HG02938 (cell line): Measurements from ENCODE around the gene TMOD1.
"Not testable (repeated sequence)": the region's sequence is repeated elsewhere in the genome, so short reads cannot be mapped to it uniquely, and the experiment has no call there.

Experiments used
- ATAC-seq: cut with Tn5 transposase; IDR thresholded peaks from one replicate; pipeline ENCODE4 v1.9.1; 2021; ENCODE audit warnings: mild to moderate bottlenecking, moderate library complexity; ENCODE audit not compliant: unreplicated experiment

The TMOD1 gene

GRCh38 chr9:97497558-97498375 lies 3.7 kb upstream of the TMOD1 start:
- ATAC-seq, result not testable (repeated sequence)

DNA sequence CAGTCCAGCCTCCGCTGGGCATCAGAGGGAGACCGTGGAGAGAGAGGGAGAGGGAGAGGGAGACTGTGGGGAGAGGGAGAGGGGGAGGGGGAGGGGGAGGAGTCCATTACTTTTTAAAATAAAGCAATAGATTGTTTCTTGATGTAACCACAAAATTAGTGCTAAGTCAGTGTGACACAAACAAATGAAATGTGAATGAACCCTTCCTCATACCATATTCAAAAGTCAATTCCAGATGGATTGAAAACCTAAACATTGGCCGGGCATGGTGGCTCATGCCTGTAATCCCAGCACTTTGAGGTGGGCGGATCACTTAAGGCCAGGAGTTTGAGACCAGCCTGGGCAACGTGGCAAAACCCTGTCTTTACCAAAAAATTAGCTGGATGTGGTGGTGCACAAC lies 2.6 kb upstream of the TMOD1 start:
- not testable (repeated sequence) for ATAC-seq

DNA sequence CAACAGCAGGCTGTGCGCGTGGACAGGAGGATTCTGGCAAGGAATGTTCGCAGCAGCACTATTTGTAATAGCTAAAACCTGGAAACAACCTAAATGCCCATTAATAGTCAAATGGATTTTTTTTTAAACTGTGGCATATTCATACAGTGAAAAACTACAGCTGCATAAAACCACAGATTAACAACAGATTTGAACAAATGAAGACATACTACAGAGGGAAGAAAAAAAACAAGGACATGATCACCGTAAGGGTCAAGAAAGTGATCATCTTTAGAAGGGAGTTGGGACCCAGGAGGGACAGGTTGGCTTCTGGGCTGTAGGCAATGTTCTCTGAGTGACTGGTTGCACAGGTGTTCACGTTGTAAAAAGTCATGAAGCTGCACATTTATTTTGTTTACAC lies 1.2 kb upstream of the TMOD1 start:
- ATAC-seq, result no peak

- ATAC-seq, result no peak
Measured at GRCh38 chr9:97500765-97501176, 695 bp upstream of the TMOD1 start.

- peak; percentile 24 for ATAC-seq
Measured at GRCh38 chr9:97501972-97502221, 431 bp downstream of the TMOD1 start.

GRCh38 chr9:97502222-97502983 lies 937 bp downstream of the TMOD1 start:
- no peak for ATAC-seq

DNA sequence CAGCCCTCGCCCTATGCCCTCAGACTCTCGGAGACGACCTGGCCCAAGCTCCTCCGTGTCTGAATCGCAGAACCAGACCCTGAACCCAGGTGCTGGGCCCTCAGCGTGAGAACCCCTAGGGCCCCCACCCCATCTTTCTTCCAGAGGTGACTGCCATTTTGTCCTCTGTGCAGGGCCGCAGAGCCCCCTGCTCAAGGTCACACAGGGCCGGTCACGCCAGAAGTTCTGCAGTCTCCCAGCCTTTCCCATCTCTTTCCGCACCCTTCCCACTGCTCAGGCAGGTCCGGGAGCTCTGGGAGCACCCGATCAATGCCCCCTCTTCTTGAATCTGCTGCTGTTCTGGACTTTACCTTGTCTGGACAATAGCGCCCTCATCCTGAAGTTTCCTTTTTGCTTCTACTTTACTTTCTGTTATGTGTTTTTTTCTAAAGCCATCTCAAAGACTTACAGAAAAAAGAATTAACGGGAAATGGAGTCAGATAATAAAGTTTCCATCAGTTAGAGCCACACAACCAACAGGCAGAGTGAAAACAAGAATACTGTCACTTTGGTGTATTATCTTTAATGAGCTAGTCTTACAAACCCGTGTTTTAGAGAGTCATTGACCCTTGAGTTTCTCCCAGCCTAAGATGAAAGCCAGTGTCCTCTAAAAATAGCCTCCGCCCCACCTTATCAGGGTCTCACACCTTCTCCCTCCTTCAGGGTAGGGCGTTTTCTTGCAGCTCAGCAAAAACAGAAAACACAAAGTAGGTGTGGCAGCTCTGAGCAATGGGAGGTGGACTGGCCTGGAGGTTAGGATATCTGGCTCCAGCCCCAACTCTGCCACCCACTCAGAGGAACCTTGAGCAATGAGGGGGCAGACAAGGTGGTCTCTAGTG lies 1.8 kb downstream of the TMOD1 start:
- ATAC-seq, result no peak

GRCh38 chr9:97503862-97504210 lies 2.4 kb downstream of the TMOD1 start:
- no peak for ATAC-seq

- no peak for ATAC-seq
Measured at GRCh38 chr9:97504381-97505216, 3.1 kb downstream of the TMOD1 start.

DNA sequence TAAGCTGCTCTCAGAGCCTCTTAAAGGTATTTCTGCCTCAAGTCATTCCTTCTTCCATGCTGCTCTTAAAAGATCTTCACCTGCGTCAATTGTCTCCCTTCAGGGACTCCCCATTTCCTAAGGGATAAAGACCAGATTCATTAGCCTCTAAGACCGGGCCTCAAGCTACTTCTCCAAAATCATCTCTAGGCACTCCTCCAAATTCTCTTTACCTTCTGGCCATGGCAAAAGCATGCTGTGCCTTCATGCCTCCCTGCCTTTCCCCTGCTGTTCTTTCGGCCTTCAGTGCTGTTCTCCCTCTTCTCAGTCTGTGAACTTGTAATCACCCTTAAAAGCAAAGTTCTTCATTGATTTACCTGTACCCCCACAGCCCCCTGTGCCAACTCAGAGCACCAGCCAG lies 4.4 kb downstream of the TMOD1 start:
- no peak for ATAC-seq

- no peak for ATAC-seq
Measured at GRCh38 chr9:97506306-97506705, 4.8 kb downstream of the TMOD1 start.

DNA sequence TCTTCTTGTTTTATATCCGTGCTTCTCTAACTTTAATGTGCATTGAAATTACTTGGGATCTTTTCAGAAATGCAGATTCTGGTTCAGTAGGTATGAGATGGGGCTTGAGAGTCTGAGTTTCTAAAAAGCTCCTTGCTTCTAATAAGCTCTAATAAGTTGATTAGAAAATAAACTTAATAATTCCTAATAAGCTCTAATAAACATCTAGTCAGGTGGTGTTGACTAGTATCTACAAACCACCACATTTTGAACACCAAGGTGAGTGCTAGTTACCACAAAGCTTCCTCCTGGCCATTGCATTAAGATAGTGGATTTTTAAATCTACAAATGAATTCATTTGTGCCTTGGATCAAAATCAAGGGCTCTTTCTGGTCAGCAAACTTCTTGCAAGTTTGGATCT lies 5.3 kb downstream of the TMOD1 start:
- ATAC-seq, result no peak

- ATAC-seq, result no peak
Measured at GRCh38 chr9:97507428-97507984, 6.0 kb downstream of the TMOD1 start.

GRCh38 chr9:97508852-97509251 lies 7.4 kb downstream of the TMOD1 start:
- ATAC-seq, result no peak

GRCh38 chr9:97510797-97511654 lies 9.6 kb downstream of the TMOD1 start:
- peak; percentile 77 for ATAC-seq

DNA sequence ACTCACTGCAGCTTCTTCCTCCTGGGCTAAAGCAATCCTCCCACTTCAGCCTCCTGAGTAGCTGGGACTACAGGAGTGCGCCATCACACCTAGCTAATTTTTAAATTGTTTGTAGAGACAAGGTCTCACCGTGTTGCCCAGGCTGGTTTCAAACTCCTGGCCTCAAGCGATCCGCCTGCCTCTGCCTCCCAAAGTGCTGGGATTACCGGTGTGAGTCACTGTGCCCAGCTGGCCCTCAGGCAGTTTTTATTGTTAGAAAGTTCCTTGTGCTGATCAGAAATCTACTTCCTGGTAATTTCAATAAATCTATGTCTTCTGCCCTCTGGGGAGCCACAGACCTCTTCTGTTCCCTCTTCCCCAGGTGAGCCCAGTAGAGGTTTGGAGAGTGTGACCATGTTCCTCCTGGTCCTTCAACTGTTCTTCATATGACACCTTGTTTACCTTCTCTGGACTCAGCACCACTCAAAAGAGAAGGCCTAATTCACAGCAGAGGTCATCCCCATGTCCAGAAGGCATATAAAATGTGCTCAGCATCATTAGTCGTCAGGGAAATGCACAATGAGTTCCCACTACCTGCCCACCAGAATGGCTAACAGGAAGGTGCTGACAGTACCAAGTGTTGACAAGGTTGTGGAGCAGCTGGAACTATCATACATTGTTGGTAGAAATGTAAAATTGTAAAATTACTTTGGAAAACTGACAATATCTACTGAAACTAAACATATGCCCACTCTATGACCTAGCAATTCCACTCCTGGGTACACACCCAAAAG lies 10.4 kb downstream of the TMOD1 start:
- no peak for ATAC-seq

GRCh38 chr9:97512966-97513560 lies 11.6 kb downstream of the TMOD1 start:
- no peak for ATAC-seq

- no peak for ATAC-seq
Measured at GRCh38 chr9:97514531-97514930, 13.1 kb downstream of the TMOD1 start.
